Progenitor cell of endocrine pancreas (in vitro differentiated cells): ENCODE measurements around the gene ANKS1B. TPM values are rescaled to one million over a fixed set of nuclear protein-coding genes. Genes with fewer than 3 reads are reported as not detected.

ENCODE experiments used
- DNase-seq: peaks from one replicate; pipeline ENCODE4 v3.0.0; 2021; ENCODE audit warnings: low spot score; ENCODE audit not compliant: unreplicated experiment
- H3K27ac Mint-ChIP-seq: 2 replicates; pipeline ENCODE4 v1.8.0; 2021; ENCODE audit warnings: mild to moderate bottlenecking, moderate library complexity, mixed read lengths
- H3K27me3 Mint-ChIP-seq: 2 replicates; pipeline ENCODE4 v1.8.0; 2021; ENCODE audit warnings: mixed read lengths
- H3K36me3 Mint-ChIP-seq: 2 replicates; pipeline ENCODE4 v1.8.0; 2022; ENCODE audit warnings: mixed read lengths; ENCODE audit not compliant: insufficient read depth
- H3K4me1 Mint-ChIP-seq: 2 replicates; pipeline ENCODE4 v1.8.0; 2021; ENCODE audit warnings: low read depth, mixed read lengths
- H3K4me3 Mint-ChIP-seq: 2 replicates; pipeline ENCODE4 v1.8.0; 2021; ENCODE audit warnings: low read depth, mild to moderate bottlenecking, moderate library complexity, mixed read lengths
- H3K9me3 Mint-ChIP-seq: 2 replicates; pipeline ENCODE4 v1.8.0; 2021; ENCODE audit warnings: low read depth, mixed read lengths
- total RNA-seq: library from RNA; stranded (reverse); gene quantifications from 2 replicates; pipeline ENCODE4 v1.2.1, GENCODE V29; 2021
- TF ChIP-seq, protein P1 (sequence below): fragments of 200-600 bp; sonication (generic); IDR thresholded peaks from one replicate; pipeline ENCODE4 v1.5.0; 2021; ENCODE audit warnings: antibody characterized with exemption, mild to moderate bottlenecking; ENCODE audit not compliant: unreplicated experiment

ANKS1B gene
- total RNA-seq, 1 donor from 2014 or later = 10.1 TPM

DNA sequence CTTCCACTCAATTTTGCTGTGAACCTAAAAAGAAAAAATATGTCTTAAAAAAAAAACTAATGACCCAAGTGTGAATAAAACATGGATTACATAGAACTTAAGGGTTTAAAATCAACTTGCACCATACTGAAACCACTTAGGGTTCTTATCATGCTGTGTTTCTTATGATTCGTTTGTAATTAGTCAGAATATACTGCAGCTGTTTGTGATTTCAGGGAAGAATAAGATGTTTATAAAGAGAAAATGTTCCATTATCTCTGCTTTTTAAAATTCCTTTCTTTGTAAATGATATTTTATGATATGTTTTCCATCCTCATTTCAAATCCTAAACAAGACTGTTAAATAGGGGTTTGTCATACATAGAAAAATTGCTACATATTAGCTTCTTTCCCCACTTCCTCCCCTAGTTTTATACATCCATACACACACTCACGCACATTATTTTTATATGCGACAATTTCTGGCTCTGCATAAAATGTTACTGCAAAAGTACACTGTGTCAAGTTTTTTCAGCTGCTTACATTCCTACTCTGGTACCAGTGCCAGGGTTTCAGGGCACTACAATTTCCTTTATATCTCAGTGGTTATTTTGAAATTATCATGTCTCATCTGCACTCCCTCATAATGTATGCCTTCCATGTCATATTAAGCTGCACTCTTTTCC lies 612.3 kb downstream of the ANKS1B start:
- DNase-seq = no peak
- H3K9me3 Mint-ChIP-seq = no peaks in the 10 kb centered on the region
- no peaks in the 10 kb centered on the region for H3K36me3 Mint-ChIP-seq
- H3K27ac Mint-ChIP-seq = no peak overlapping the region
- TF ChIP-seq, protein P1, sequence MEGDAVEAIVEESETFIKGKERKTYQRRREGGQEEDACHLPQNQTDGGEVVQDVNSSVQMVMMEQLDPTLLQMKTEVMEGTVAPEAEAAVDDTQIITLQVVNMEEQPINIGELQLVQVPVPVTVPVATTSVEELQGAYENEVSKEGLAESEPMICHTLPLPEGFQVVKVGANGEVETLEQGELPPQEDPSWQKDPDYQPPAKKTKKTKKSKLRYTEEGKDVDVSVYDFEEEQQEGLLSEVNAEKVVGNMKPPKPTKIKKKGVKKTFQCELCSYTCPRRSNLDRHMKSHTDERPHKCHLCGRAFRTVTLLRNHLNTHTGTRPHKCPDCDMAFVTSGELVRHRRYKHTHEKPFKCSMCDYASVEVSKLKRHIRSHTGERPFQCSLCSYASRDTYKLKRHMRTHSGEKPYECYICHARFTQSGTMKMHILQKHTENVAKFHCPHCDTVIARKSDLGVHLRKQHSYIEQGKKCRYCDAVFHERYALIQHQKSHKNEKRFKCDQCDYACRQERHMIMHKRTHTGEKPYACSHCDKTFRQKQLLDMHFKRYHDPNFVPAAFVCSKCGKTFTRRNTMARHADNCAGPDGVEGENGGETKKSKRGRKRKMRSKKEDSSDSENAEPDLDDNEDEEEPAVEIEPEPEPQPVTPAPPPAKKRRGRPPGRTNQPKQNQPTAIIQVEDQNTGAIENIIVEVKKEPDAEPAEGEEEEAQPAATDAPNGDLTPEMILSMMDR = no peak
- no peaks in the 10 kb centered on the region for H3K4me1 Mint-ChIP-seq
- H3K27me3 Mint-ChIP-seq = no peaks in the 10 kb centered on the region
- H3K4me3 Mint-ChIP-seq = no peak overlapping the region

- no peak overlapping the region for H3K27ac Mint-ChIP-seq
- TF ChIP-seq, protein P1 = no peak
- H3K27me3 Mint-ChIP-seq = no peaks in the 10 kb centered on the region
- no peaks in the 10 kb centered on the region for H3K9me3 Mint-ChIP-seq
- H3K4me3 Mint-ChIP-seq = no peak overlapping the region
- no peak for DNase-seq
- no peaks in the 10 kb centered on the region for H3K36me3 Mint-ChIP-seq
- no peaks in the 10 kb centered on the region for H3K4me1 Mint-ChIP-seq
These were observed 614.2 kb downstream of the ANKS1B start for GRCh38 chr12:99370421-99371138.

GRCh38 chr12:99367181-99367580 lies 617.6 kb downstream of the ANKS1B start:
- no peaks in the 10 kb centered on the region for H3K9me3 Mint-ChIP-seq
- no peak overlapping the region for H3K4me3 Mint-ChIP-seq
- no peak overlapping the region for H3K27ac Mint-ChIP-seq
- DNase-seq = no peak
- H3K36me3 Mint-ChIP-seq = no peaks in the 10 kb centered on the region
- TF ChIP-seq, protein P1 = no peak
- H3K27me3 Mint-ChIP-seq = no peaks in the 10 kb centered on the region
- H3K4me1 Mint-ChIP-seq = no peaks in the 10 kb centered on the region

GRCh38 chr12:99352269-99352668 lies 632.5 kb downstream of the ANKS1B start:
- no peak overlapping the region for H3K4me3 Mint-ChIP-seq
- H3K27ac Mint-ChIP-seq = no peak overlapping the region
- H3K9me3 Mint-ChIP-seq = no peaks in the 10 kb centered on the region
- H3K27me3 Mint-ChIP-seq = no peaks in the 10 kb centered on the region
- no peak for DNase-seq
- TF ChIP-seq, protein P1 = no peak
- no peaks in the 10 kb centered on the region for H3K36me3 Mint-ChIP-seq
- no peaks in the 10 kb centered on the region for H3K4me1 Mint-ChIP-seq

GRCh38 chr12:99343960-99344359 lies 640.8 kb downstream of the ANKS1B start:
- Mint-ChIP-seq H3K27ac (no peak overlapping the region), H3K27me3 (no peaks in the 10 kb centered on the region), H3K36me3 (no peaks in the 10 kb centered on the region), H3K4me1 (peaks cover 9% of the 10 kb centered on the region), H3K4me3 (no peak overlapping the region), H3K9me3 (no peaks in the 10 kb centered on the region)
- TF ChIP-seq, protein P1 = no peak
- DNase-seq = no peak
